ENCODE results near the gene TICRR.

Gene TICRR

DNA sequence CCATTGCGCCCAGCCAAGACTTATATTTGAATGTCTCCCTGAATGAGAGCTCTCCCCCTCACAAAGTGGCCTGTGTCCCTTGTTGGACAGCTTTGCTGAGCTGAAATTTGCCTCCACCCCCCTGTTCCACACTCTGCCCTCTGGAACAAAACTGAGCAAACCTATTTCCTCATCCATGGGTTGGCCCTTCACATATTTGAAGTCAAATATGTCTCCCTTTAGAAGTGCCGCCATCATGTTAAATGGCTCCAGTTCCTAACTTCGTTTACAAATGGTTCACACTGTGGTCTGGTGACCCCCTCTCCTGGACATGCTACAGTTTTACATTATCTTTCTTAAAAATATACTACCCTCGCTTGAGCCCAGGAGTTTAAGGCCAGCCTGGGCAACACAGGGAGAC is 99.3 kb downstream of the TICRR start:
- no peak for DNase-seq (ENCODE audit: low spot score)

DNA sequence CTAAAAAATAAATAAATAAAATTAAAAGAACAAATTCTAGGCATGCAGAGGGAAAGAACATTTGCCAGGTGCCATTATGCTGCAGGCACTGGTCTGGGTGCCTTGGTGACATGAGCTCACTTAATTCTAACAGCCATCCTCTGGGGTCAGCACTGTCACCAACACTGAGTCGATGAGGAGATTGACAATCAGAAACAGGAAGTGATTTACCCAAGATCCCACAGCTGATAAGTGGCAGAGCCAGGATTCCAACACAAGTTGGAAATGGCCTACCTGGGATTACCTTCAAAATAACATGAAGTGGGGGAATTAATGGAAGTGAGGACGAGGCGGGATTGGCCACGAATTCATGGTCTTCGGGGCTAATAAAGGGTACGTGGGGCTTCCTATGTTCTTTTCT is 100.3 kb downstream of the TICRR start:
- DNase-seq (ENCODE audit: low spot score), result no peak

DNA sequence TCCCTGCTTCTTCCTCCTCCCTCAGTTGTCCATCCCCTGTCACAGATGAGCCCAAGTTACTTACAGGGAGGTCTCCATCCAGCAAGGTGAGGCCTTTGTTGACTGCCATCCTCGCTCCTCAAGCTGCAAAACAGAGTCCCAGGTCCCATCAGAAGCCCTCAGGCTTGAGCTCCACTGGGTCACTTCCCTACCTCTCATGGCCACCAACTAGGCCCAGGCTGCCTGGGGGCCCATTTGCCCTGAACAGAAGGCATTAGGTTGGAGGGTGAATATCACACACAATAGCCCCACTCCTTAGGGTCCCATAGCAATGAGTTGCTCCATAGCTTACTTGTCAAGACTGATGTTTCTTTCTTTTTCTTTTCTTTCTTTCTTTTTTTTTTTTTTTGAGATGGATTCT is 102.1 kb downstream of the TICRR start:
- no peak for DNase-seq (ENCODE audit: low spot score)

Measured in globus pallidus (tissue), 1 donor.